Measurements from ENCODE around the gene TTLL10.

The TTLL10 gene

GRCh38 chr1:1173793-1174415 is at the start of gene TTLL10:
TSS of gene TTLL10 (plus strand) at chr1:1173880. CDS start at chr1:1179216, 5,336 bp downstream.
- TF ChIP-seq CTCF (IDR thresholded peaks at IDR 0.05; ENCODE audit: low read depth, low read length, missing control alignments), result no peak
- no peak within 1 kb of the TSS for H3K4me3 ChIP-seq (ENCODE audit: low read depth, low read length)

GRCh38 chr1:1124508-1124785 is 49.2 kb upstream of the TTLL10 start:
- no peak for TF ChIP-seq CTCF (IDR thresholded peaks at IDR 0.05; ENCODE audit: low read depth, low read length, missing control alignments)
- no peak overlapping the region for H3K4me3 ChIP-seq (ENCODE audit: low read depth, low read length)
- DNase-seq (ENCODE audit: low read depth), result no peak

More at GRCh38 chr1:1173793-1174415, at the start of gene TTLL10:
- no peak for DNase-seq (ENCODE audit: low read depth)

GRCh38 chr1:1124786-1125642 is 48.7 kb upstream of the TTLL10 start:
- TF ChIP-seq CTCF (IDR thresholded peaks at IDR 0.05; ENCODE audit: low read depth, low read length, missing control alignments), result no peak
- no peak for DNase-seq (ENCODE audit: low read depth)

GRCh38 chr1:1125945-1126344 is 47.7 kb upstream of the TTLL10 start:
- TF ChIP-seq CTCF (IDR thresholded peaks at IDR 0.05; ENCODE audit: low read depth, low read length, missing control alignments), result no peak
- no peak for DNase-seq (ENCODE audit: low read depth)
- no peak overlapping the region for H3K4me3 ChIP-seq (ENCODE audit: low read depth, low read length)

More at GRCh38 chr1:1124786-1125642, 48.7 kb upstream of the TTLL10 start:
- H3K4me3 ChIP-seq (ENCODE audit: low read depth, low read length), result no peak overlapping the region

GRCh38 chr1:1127551-1128451 is 45.9 kb upstream of the TTLL10 start:
- H3K4me3 ChIP-seq (ENCODE audit: low read depth, low read length), result no peak overlapping the region
- DNase-seq (ENCODE audit: low read depth), result no peak
- no peak for TF ChIP-seq CTCF (IDR thresholded peaks at IDR 0.05; ENCODE audit: low read depth, low read length, missing control alignments)

GRCh38 chr1:1128454-1129139 is 45.1 kb upstream of the TTLL10 start:
- no peak for DNase-seq (ENCODE audit: low read depth)
- no peak for TF ChIP-seq CTCF (IDR thresholded peaks at IDR 0.05; ENCODE audit: low read depth, low read length, missing control alignments)
- no peak overlapping the region for H3K4me3 ChIP-seq (ENCODE audit: low read depth, low read length)
